Gastrocnemius medialis (tissue), 4 donors: ENCODE results near the gene PRR23E.

Experiments used
- POLR2A ChIP-seq, 2 donors: fragments of 450-650 bp; IDR thresholded peaks; one replicate each; pipeline ENCODE4 v1.6.1; 2017; ENCODE audit warnings: antibody characterized with exemption in 2 of 2, mild to moderate bottlenecking in 2 of 2, moderate library complexity in 2 of 2
- TF ChIP-seq, protein P1 (sequence below), 5 experiments: fragments of 450-650 bp in 3 of 5; fragments of 200-600 bp in 2 of 5; sonication (generic) in 2 of 5; IDR thresholded peaks in 4 of 5; conservative IDR thresholded peaks in 1 of 5; 1 replicate in 4 of 5; 2 replicates in 1 of 5; pipeline ENCODE4 v1.5.1; 2016 to 2019; ENCODE audit warnings: antibody characterized with exemption in 5 of 5, mild to moderate bottlenecking in 3 of 5, moderate library complexity in 3 of 5

DNA sequence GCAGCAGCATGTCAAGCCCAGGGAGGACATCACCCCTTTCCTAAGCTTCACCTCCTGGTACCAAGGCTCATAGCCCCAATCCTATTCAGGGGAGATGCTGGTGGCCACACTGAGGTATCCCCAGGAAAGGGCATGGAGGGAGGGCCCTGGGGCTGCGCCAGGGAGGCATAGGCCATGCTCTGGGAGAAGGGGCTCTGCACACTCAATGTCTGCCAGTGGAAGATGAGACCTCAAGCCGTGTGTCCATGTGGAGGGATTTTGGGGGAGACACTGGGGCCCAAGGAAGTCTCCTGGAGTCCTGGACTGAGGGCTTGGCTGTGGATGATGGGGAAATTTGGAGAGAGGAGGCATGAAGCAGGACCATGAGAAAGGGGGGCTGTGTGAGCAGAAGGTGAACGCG, 21.2 kb upstream of the PRR23E start:
- TF ChIP-seq, protein P1, sequence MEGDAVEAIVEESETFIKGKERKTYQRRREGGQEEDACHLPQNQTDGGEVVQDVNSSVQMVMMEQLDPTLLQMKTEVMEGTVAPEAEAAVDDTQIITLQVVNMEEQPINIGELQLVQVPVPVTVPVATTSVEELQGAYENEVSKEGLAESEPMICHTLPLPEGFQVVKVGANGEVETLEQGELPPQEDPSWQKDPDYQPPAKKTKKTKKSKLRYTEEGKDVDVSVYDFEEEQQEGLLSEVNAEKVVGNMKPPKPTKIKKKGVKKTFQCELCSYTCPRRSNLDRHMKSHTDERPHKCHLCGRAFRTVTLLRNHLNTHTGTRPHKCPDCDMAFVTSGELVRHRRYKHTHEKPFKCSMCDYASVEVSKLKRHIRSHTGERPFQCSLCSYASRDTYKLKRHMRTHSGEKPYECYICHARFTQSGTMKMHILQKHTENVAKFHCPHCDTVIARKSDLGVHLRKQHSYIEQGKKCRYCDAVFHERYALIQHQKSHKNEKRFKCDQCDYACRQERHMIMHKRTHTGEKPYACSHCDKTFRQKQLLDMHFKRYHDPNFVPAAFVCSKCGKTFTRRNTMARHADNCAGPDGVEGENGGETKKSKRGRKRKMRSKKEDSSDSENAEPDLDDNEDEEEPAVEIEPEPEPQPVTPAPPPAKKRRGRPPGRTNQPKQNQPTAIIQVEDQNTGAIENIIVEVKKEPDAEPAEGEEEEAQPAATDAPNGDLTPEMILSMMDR (IDR thresholded peaks at IDR 0.05 in 4 of 5, conservative IDR thresholded peaks at IDR 0.05 in 1 of 5): no peak
- TF ChIP-seq POLR2A (IDR thresholded peaks at IDR 0.05): no peak
